ENCODE results near the gene GRIK1.
A peak's percentile ranks its signal among the peaks of the same experiment; 100 is the strongest.

Gene GRIK1

DNA sequence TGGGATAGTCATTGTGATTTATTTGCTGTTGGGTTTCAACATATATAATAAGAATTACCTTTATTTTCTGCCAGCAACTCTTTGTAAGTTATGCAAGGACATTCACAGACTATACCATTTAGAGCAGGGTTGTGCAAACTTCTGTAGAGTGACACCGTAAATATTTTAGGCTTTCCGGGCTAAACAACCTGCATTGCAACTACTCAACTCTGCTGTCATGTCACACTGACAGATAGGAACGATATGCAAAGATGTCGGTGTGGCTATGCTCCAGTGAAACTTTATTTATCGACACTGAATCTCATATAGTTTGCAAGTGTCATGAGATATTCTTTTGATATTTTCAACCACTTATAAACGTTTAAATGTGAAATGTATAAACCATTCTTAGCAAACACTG is 430.7 kb downstream of the GRIK1 start:
- no peak for DNase-seq

DNA sequence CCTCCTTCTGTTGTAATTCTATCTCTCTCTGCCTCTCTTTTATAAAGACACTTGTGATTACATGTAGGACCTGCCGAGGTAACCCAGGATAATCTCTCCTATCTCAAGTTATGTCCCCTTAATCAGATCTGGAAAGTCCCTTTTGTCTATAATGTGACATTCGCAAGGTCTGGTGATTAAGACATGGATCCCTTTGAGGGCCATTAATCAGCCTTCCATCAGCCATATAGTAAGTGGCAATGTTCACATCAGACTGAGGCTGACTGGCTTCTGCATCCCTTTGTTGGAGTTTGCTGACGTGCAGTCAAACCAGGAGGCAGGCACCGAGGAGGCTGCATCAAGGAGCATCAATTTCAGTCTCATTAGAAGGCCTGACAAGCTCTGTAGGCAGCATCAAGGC is 431.5 kb downstream of the GRIK1 start:
- no peak for DNase-seq

DNA sequence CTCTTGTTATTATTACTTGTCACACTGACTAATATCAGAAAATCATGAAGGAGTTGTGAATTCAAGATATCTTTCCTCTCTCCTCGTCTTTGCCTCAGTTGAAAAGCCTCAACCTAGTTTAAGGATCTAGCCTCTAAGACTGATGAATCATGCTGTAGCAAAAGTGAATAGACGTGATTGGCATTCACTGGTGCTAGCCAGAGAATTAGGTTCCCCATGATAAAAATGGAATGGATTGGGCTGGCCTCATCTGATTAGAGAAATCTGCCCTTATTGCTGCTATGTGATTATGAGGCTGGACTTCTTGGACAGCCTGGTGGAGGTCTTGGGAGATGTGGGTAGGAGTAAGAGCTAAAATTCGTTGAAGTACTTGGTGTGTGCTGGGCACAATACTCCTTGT is 432.8 kb downstream of the GRIK1 start:
- no peak for DNase-seq

DNA sequence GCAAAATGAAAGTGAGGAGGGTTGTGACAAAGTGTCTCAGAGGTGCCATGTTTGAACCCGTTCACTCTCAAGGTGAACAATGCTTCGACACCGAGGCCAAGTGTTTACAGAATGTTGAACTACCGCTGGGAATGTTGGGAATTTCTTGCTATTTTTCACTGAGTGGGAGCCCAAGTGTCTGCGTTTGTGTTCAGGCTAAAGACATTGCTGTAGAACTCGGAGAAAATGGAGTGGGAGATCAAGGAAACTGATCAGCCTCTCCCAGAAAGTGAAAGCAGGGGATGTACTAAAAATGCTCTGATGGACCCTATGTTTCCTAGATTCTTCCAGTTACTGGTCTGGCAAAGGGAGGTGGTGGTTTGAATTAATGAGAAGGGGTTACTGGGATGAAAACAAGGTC is 433.6 kb downstream of the GRIK1 start:
- no peak for DNase-seq

DNA sequence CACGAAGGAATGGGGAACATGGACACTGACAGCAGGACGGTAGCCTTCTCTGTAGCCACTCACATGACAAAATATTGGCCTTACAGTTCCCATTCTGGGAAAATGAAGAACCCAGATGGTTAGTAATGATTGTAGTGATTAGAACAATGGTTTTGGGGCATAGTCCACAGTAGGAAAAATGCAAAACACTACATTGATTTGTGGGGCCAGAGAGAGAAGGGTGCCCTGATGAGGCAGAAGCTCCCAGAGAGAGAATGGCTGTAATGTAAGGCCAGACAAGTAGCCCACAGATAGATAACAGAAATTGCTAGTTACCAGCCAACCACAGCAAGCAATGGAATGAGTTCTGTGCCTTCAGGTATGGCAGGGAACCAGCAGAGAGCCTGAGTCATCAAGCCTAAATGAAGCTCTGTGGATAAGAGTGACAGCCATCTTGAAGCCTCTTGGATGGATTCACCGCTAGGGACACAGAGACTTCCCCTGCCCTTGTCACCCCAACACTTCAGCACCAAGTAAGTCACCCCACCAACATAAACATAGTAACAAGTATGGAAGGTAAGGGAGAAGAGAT is 435.0 kb downstream of the GRIK1 start:
- no peak for DNase-seq

DNA sequence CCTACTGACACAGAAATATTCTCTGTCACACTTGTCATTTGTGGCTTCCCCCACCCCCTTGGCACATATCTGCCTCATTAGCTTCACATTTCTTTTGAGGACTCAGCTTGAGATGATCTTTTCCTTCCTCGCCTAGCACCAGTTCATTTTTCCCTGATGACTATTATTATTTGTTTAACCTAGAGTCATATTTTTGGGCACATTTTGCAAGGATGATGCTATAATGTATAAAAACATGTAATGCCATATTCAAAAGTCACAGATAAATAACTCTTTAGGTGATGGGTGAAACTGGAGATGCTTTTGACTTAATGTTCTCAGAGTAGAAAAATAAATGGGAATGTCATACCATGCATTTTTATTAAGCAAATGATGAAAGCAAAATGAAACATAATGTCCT is 438.3 kb downstream of the GRIK1 start:
- DNase-seq, result no peak

DNA sequence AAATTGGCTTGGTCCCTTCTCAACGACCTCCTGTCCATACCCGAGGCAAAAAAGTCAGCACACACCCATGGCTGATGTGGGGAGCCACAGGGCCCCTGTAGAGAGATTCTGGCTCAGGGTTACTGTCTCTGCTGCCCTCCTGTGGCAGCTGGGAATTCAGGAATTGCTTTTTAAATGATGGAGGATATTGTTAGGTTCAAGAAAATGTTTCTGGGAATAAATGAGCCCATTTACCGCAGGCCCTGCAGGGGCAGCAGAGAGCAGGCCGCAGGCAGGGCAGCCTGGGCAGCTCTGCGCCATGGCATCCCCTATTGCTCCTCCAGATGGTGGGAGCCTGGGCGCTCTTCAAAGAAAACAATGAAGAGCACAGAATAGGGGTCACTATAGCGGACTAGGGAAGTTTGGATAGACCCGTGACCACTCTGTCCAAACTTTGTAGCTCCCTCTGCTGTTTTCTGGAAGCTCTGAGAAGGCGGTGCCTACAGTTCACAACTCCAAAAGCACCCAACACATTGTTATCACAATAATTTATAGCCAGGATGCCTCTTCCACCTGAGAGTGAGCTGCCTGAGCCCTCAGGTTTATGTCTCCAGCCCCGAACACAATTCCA is 440.0 kb downstream of the GRIK1 start:
- peak; percentile 65 for DNase-seq

DNA sequence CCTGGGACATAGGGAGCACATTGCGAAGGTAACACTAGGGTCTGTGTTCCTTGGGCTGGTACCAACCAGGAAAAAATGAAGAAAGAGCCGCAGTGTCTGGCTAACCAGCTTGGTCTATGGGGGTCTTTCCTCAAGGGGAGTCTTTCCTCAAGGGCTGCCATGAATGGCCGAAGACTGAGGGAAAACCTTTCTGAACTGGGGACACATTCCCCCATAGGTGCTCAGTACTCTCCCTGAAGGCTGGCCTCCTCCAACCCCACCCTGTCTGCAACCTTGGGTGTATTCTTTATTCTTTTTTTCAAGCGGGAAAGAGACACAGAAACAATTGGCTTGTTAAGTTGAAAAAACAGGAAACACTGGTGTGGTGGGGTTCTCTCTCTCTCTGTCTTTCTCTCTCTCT is 440.6 kb downstream of the GRIK1 start:
- no peak for DNase-seq

DNA sequence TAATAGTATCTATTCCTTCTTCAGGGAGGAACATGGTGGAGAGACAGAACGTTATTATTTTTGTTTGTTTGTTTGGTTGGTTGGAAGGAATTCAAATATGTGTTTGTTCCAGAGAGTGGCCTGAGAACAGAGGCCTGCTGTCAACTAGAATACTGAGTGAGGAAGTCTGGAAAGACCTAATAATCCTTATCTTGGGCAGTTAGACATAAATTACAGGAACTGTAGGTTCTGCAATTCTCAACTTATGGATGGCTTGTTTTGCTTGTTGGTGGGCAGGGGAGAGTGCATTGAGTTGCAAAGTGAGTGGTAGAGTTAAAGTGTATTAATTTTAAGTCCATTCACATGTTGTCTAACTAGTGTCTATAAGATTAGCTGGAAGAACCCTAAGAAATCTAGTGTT is 443.5 kb downstream of the GRIK1 start:
- DNase-seq, result no peak

DNA sequence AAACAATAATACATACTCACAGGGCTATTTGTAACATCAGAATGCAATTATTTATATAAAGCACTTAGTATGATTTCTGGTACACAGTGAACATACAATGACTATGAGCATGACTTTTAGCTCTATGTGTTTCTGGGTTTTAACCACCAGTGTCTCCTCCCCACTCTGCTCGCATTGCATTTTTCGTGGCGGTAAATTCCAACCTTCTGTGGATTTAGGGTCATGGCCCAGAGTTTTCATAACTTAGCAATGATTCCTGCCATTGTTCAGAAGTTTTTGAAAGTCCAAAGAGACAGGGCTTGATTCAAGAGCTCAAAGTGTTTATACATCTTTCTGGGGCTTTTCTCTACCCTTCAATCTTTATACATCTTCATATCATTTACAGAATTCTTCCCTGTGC is 449.8 kb downstream of the GRIK1 start:
- DNase-seq, result no peak

DNA sequence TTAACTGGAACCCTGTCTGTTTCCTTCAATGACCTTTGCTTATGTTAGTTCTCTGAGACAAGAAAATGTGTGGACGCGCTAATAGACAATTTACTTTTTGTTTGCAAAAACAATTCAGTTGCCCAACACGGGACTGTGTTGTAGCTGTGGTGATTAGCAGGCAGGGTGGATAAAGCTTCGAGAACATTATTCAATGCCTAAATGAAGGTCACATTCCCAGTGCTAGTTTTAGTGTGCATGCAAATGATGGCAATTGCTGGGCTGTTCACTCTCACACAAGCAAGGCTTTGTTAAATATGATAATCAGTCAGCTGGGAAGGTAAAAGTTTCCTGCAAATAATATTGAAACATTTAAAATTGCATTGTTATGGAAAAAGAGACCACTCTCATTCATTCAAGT is 452.6 kb downstream of the GRIK1 start:
- peak; percentile 40 for DNase-seq
